ENCODE results near the gene ADAMTS9.

The ADAMTS9 gene

DNA sequence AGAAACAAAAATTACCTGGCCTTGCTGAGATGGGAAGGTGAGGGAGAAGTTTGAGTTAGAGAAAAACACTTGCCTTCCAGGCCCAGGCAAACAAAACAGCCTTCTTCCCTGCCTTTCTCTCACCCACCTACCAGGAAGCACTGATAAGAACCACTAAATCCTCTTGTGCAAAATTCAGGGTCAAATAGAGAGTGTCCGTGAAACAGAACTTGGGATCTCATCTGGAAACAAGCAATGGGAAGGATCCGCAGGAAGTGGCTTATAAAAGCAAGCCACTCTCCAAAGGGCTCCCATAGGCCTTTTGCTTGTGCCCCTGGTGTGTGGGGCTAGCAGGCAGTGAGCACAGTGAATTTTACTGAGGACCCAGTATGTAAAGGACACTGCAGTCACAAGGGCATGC is 11.0 kb downstream of the ADAMTS9 start:
- no peaks in the 10 kb centered on the region for H3K9me3 Mint-ChIP-seq
- H3K27ac Mint-ChIP-seq = peak overlapping the region; percentile 50 to 89 (median 85)
- H3K4me3 Mint-ChIP-seq = peak overlapping the region in 1 of 3 experiments; percentile 14
- H3K27me3 Mint-ChIP-seq (ENCODE audit: low read depth) = peaks cover 3% of the 10 kb centered on the region
- TF ChIP-seq, protein P1, sequence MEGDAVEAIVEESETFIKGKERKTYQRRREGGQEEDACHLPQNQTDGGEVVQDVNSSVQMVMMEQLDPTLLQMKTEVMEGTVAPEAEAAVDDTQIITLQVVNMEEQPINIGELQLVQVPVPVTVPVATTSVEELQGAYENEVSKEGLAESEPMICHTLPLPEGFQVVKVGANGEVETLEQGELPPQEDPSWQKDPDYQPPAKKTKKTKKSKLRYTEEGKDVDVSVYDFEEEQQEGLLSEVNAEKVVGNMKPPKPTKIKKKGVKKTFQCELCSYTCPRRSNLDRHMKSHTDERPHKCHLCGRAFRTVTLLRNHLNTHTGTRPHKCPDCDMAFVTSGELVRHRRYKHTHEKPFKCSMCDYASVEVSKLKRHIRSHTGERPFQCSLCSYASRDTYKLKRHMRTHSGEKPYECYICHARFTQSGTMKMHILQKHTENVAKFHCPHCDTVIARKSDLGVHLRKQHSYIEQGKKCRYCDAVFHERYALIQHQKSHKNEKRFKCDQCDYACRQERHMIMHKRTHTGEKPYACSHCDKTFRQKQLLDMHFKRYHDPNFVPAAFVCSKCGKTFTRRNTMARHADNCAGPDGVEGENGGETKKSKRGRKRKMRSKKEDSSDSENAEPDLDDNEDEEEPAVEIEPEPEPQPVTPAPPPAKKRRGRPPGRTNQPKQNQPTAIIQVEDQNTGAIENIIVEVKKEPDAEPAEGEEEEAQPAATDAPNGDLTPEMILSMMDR (IDR thresholded peaks at IDR 0.05; ENCODE audit: unreplicated experiment in 3 of 3) = no peak
- H3K4me1 Mint-ChIP-seq = peaks cover 17% of the 10 kb centered on the region
- peaks cover 75% of the 10 kb centered on the region for H3K36me3 Mint-ChIP-seq (ENCODE audit: low read depth)

DNA sequence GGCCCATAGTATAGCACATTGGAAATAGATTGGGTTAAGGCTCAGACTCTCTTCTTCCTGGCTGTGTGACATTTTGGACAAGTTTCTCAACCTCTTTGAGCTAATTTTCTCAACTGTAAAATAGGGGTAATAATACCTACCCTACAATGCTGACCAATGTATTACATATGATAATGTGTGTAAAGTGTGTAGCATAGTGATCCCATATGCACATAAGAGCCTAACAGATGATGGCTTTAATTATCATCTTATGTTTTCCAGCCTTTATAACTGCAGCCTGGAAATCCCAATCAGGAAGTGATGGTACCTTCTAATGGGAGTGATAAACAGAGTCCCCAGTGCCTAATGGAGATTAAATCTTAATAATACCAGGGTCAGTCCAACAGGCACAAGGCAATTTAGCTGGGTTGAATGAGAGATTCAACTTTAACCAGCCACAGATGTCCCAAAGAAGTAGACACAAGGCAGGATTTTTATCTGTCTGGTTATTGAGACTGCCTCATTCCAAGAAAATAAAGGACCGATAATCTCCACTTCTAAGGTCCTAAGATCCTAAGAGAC is 12.0 kb downstream of the ADAMTS9 start:
- no peak overlapping the region for H3K4me3 Mint-ChIP-seq
- peaks cover 3% of the 10 kb centered on the region for H3K27me3 Mint-ChIP-seq (ENCODE audit: low read depth)
- peak overlapping the region; percentile 44 to 89 (median 85) for H3K27ac Mint-ChIP-seq
- H3K9me3 Mint-ChIP-seq = no peaks in the 10 kb centered on the region
- H3K36me3 Mint-ChIP-seq (ENCODE audit: low read depth) = peaks cover 76% of the 10 kb centered on the region
- TF ChIP-seq, protein P1 (IDR thresholded peaks at IDR 0.05; ENCODE audit: unreplicated experiment in 3 of 3) = no peak
- H3K4me1 Mint-ChIP-seq = peaks cover 16% of the 10 kb centered on the region

DNA sequence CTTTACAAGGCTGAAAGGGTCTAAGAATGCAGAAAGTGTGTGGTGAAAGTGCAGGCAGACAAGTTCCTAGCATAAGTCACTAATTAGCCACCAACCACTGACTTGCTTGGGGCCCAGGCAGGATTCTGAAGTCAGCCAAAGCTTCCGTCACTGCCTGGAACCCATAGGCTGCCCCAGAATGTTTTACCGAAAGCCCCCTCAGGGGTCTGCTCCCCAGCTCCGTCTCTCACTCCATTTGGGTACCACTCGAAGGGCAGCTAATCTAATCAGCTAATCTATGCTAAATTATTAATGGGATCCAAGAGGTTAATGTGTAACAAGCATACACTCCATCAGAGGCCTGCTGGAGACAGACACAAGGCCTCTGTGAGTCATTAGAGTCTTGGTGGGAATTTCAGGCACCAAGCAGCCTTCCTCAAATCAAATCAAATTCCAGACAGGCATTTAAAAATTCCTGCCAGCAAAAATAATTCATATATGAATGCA is 13.2 kb downstream of the ADAMTS9 start:
- H3K36me3 Mint-ChIP-seq (ENCODE audit: low read depth) = peaks cover 74% of the 10 kb centered on the region
- peaks cover 26% of the 10 kb centered on the region for H3K4me1 Mint-ChIP-seq
- H3K4me3 Mint-ChIP-seq = peak overlapping the region in 2 of 3 experiments; percentile 6 to 18
- H3K27ac Mint-ChIP-seq = peak overlapping the region; percentile 85 to 91 (median 89)
- TF ChIP-seq, protein P1 (IDR thresholded peaks at IDR 0.05; ENCODE audit: unreplicated experiment in 3 of 3) = no peak
- peaks cover 3% of the 10 kb centered on the region for H3K27me3 Mint-ChIP-seq (ENCODE audit: low read depth)
- no peaks in the 10 kb centered on the region for H3K9me3 Mint-ChIP-seq

DNA sequence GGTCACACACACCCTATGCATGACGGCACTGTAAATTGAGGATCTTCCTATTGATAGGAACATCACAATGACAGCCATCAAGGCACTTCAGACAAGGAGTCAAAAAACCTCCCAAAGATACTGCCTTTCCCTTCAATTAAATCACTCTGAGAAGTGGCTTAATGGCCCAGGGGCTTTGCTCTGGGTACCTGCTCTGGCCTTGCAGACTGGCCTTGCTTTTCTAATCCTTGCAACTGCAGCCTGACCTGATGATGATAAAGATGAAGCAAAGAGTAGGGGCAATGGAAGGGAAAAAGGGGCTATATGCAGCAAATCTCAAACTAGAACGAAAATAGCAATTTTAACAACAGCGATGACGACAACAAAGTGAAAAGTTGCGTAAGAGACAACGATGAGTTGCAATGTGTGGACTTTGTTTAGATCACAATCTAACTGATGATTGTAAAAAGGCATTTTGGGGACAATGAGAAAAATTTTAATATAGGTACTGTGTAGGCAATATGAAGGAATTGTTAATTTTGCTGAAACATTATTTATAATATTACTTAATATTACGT is 14.6 kb downstream of the ADAMTS9 start:
- H3K4me1 Mint-ChIP-seq = peaks cover 38% of the 10 kb centered on the region
- TF ChIP-seq, protein P1 (IDR thresholded peaks at IDR 0.05; ENCODE audit: unreplicated experiment in 3 of 3) = no peak

DNA sequence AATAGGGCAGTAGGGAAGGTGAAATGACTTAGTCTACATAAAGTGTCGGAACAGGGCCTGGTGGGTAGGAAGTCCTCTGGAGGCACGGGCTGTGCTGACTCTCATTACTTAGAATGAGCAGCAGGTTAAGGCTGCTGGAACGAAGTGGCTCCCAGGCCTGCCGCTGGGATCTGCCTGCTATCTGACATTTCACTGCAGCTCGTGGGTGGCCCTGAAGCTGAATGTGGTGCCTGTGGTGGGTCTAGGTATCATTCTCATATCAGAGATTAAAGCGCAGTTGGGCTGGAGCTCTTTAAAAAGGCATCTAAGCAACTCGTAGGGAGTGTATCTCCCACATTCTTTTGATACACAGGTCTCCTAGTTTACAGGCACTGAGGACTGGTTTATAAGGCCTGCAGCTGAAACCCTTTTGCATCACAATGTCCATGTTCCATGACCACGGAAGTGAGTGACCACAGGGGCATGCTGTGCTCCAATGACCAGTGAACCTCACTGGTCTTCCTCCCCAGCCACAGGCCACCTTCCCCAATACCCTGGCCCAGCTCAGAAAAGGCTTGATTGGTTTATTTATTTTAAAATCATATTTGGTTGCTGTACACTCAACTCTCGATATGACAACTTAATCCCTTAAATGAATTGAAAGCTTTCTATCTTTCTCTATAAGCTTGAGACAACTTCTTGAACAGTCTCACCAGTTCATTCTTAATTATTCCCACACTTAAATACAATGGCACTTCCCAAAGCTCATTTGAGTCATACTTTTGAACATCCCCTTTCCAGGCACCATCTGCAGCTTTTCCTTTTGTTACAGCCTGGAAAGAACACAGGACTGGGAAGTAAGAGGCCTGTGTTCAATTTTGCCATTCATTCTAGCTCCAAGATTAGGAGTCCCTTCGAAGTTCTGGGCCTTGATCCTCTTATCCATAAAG is 19.0 kb downstream of the ADAMTS9 start:
- Mint-ChIP-seq H3K4me3 (no peak overlapping the region), H3K36me3 (ENCODE audit: low read depth) (peaks cover 68% of the 10 kb centered on the region), H3K27ac (peak overlapping the region; percentile 72 to 97 (median 91)), H3K9me3 (peaks cover 6% of the 10 kb centered on the region), H3K27me3 (ENCODE audit: low read depth) (no peaks in the 10 kb centered on the region), H3K4me1 (peaks cover 38% of the 10 kb centered on the region)
- TF ChIP-seq, protein P1 (IDR thresholded peaks at IDR 0.05; ENCODE audit: unreplicated experiment in 3 of 3) = no peak

More for the DNA sequence above, 14.6 kb downstream of the ADAMTS9 start:
- Mint-ChIP-seq H3K4me3 (no peak overlapping the region), H3K36me3 (ENCODE audit: low read depth) (peaks cover 70% of the 10 kb centered on the region), H3K27ac (peak overlapping the region; percentile 73 to 89 (median 76)), H3K27me3 (ENCODE audit: low read depth) (peaks cover 3% of the 10 kb centered on the region), H3K9me3 (no peaks in the 10 kb centered on the region)

All from nephron (organoid).